GM12878 (cell line): Measurements from ENCODE around the gene ZFAND2B. TPM values are rescaled to one million over a fixed set of nuclear protein-coding genes. Genes with fewer than 3 reads are reported as not detected.

ENCODE experiments used
- ATAC-seq: fragments of 200-7000 bp; cut with Tn5 transposase; 3 replicates; pipeline ENCODE4 v1.9.1; 2020; ENCODE audit warnings: mild to moderate bottlenecking, moderate library complexity
- BruUV-seq: library from RNA; stranded (reverse); fragments of 400-500 nt; replicated peaks from 2 replicates; lab custom pipeline; 2021; lab: Mats Ljungman, UMichigan
- CTCF ChIA-PET: fragments of 300-600 bp; sonication (Branson Sonifier 250); formaldehyde crosslinking; extraction: SDS; loops from one replicate; lab custom pipeline; 2021; ENCODE audit warnings: inconsistent platforms; lab: Yijun Ruan, JAX
- POLR2A ChIA-PET: fragments of 350-600 bp; formaldehyde crosslinking; extraction: SDS; loops from one replicate; lab custom pipeline; 2021; ENCODE audit warnings: inconsistent platforms; lab: Charles Lee
- RAD21 ChIA-PET: fragments of 300-600 bp; sonication (Branson Sonifier 250); formaldehyde crosslinking; loops from one replicate; lab custom pipeline; 2023; ENCODE audit warnings: antibody characterized with exemption; ENCODE audit not compliant: unreplicated experiment; lab: Charles Lee
- SMC1A ChIA-PET: fragments of 300-600 bp; sonication (Branson Sonifier 250); formaldehyde crosslinking; loops from one replicate; lab custom pipeline; 2023; ENCODE audit not compliant: unreplicated experiment, uncharacterized antibody; lab: Charles Lee
- DNase-seq: peaks from one replicate; pipeline ENCODE4 v3.0.0-alpha.2; 2011; ENCODE audit warnings: low read depth, low spot score
- FAIRE-seq: peaks from 3 replicates; lab custom pipeline; 2011; peaks lifted over from hg19 to GRCh38; lab: Jason Lieb, UNC
- H2AFZ ChIP-seq: 2 replicates; pipeline ENCODE4 v1.6.0; 2011; ENCODE audit warnings: low read depth, low read length, control low read depth; ENCODE audit not compliant: control insufficient read depth
- H3K27ac ChIP-seq: 2 replicates; pipeline ENCODE4 v1.5.1; 2011; ENCODE audit warnings: control low read depth; ENCODE audit not compliant: control insufficient read depth, insufficient read depth
- H3K27me3 ChIP-seq, 2 experiments: replicated peaks in 1 of 2; 2 replicates each; pipeline versions ENCODE4 v1.6.0 to v1.6.1; 2011; ENCODE audit warnings: low read length in 1 of 2; ENCODE audit not compliant: control insufficient read depth in 2 of 2, insufficient read depth in 2 of 2
- H3K36me3 ChIP-seq, 2 experiments: 2 replicates each; pipeline ENCODE4 v1.5.1; 2011; ENCODE audit warnings: low read length in 1 of 2; ENCODE audit not compliant: control insufficient read depth in 2 of 2, insufficient read depth in 2 of 2
- H3K4me1 ChIP-seq: 2 replicates; pipeline ENCODE4 v1.6.1; 2011; ENCODE audit warnings: mild to moderate bottlenecking, low read length, moderate library complexity, mixed read lengths; ENCODE audit not compliant: control insufficient read depth, insufficient read depth
- H3K4me2 ChIP-seq: 2 replicates; pipeline ENCODE4 v1.6.0; 2011; ENCODE audit warnings: control low read depth; ENCODE audit not compliant: control insufficient read depth, insufficient read depth
- H3K4me3 ChIP-seq: fragments of 200-600 bp; sonication (generic); 2 replicates; pipeline ENCODE4 v1.5.1; 2016
- H3K79me2 ChIP-seq: 2 replicates; pipeline ENCODE4 v1.6.0; 2011; ENCODE audit warnings: low read length; ENCODE audit not compliant: control insufficient read depth, insufficient read depth
- H3K9ac ChIP-seq: 2 replicates; pipeline ENCODE4 v1.8.0; 2011; ENCODE audit warnings: low read length, control low read depth, mixed read lengths; ENCODE audit not compliant: control insufficient read depth, insufficient read depth
- H3K9me3 ChIP-seq: replicated peaks from 3 replicates; pipeline ENCODE4 v1.5.1; 2011; ENCODE audit warnings: mild to moderate bottlenecking, low read length; ENCODE audit not compliant: control insufficient read depth, insufficient read depth
- H4K20me1 ChIP-seq: 2 replicates; pipeline ENCODE4 v1.6.0; 2011; ENCODE audit not compliant: control insufficient read depth, insufficient read depth
- CHD2 ChIP-seq: IDR thresholded peaks from 2 replicates; pipeline ENCODE4 v1.6.1; 2011; ENCODE audit warnings: low read depth, low read length, improper control_type of control experiment, borderline replicate concordance
- CUX1 ChIP-seq: IDR thresholded peaks from 2 replicates; pipeline ENCODE4 v1.6.1; 2012; ENCODE audit warnings: improper control_type of control experiment, low read depth, low read length; ENCODE audit not compliant: insufficient replicate concordance
- HSF1 ChIP-seq: fragments of 150-350 bp; IDR thresholded peaks from 2 replicates; pipeline ENCODE4 v1.6.1; 2014; ENCODE audit warnings: mild to moderate bottlenecking, low read depth, low read length
- MEF2A ChIP-seq: IDR thresholded peaks from 2 replicates; pipeline ENCODE4 v1.6.1; 2011; ENCODE audit warnings: low read depth, mild to moderate bottlenecking, low read length, moderate library complexity; ENCODE audit not compliant: insufficient read depth
- MTA2 ChIP-seq: fragments of 450-650 bp; IDR thresholded peaks from 2 replicates; pipeline ENCODE4 v1.6.1; 2016; ENCODE audit warnings: low read depth, mild to moderate bottlenecking, moderate library complexity
- RELA ChIP-seq: fragments of 450-650 bp; IDR thresholded peaks from 2 replicates; pipeline ENCODE4 v1.8.0; 2014; ENCODE audit warnings: borderline replicate concordance; ENCODE audit not compliant: partially characterized antibody
- REST ChIP-seq: IDR thresholded peaks from 2 replicates; pipeline ENCODE4 v1.6.1; 2012; ENCODE audit warnings: mild to moderate bottlenecking, low read depth, low read length
- SUPT20H ChIP-seq: IDR thresholded peaks from 2 replicates; pipeline ENCODE4 v1.6.1; 2011; ENCODE audit warnings: low read depth, mild to moderate bottlenecking, low read length, moderate library complexity, borderline replicate concordance; ENCODE audit not compliant: control insufficient read depth
- WGBS: methylation state at CpG from one replicate; pipeline ENCODE4 v1.1.6; 2016; ENCODE audit warnings: low lambda C conversion rate; ENCODE audit not compliant: insufficient replicate concordance, insufficient coverage; ENCODE audit errors: missing lambda C conversion rate; 5-methylcytosine and 5-hydroxymethylcytosine counted together
- in situ Hi-C: fragments of 300-500 bp; cut with MboI; formaldehyde crosslinking; loops from 9 replicates; pipeline ENCODE4 v1.14.3; 2018; ENCODE audit warnings: mixed read lengths
- intact Hi-C: fragments of 100-400 bp; cut with micrococcal nuclease; formaldehyde crosslinking; loops from one replicate; pipeline ENCODE4 v1.14.2; 2022; ENCODE audit not compliant: unreplicated experiment
- polyA plus RNA-seq, 11 experiments: library from polyadenylated mRNA; depleted of rRNA in 4 of 11; unstranded in 6 of 11; stranded (reverse) in 5 of 11; fragments of >200 nt; fragmentation: Nextera tagmentation in 4 of 11; fragmentation: Illumina TruSeq in 1 of 11; extraction: Ambion mirVana in 4 of 11; extraction: Trizol in 1 of 11; gene quantifications; 1 replicate in 1 of 11; 2 replicates in 10 of 11; pipeline versions ENCODE4 v1.2.1 to v1.2.3, GENCODE V29; 2011 to 2016; ENCODE audit warnings: inconsistent platforms in 2 of 11, missing spikeins in 2 of 11, low read depth in 1 of 11
- total RNA-seq, 4 experiments: library from RNA; depleted of rRNA in 3 of 4; stranded (reverse); fragments of >200 nt in 3 of 4; fragmentation: Illumina TruSeq in 1 of 4; extraction: Trizol in 1 of 4; gene quantifications; 2 replicates each; pipeline versions ENCODE4 v1.2.1 to v1.2.3, GENCODE V29; 2013 to 2021

The ZFAND2B gene
- total and polyA plus RNA-seq, 10 of the 15 experiments (the other 5 are each of a cell fraction or from before 2014, with no cell fraction given) = 5.4 to 28.1 (median 22.4) TPM

GRCh38 chr2:219181531-219181930 is 25.1 kb upstream of the ZFAND2B start (continued):
- TF ChIP-seq SUPT20H (no peak), CHD2 (no peak)

- H3K27me3 ChIP-seq = no peaks in the 10 kb centered on the region
- ChIA-PET POLR2A (interaction anchor here (0.5 to 2.5 kb wide), 3 partner anchors 17 to 29 kb away, joined by 3 to 8 read pairs (median 4); partner anchors contain the start of gene ZFAND2B), RAD21 (interaction anchor here (1.1 kb wide), 1 partner anchor 23 kb away, joined by 3 read pairs; no protein-coding TSS in a partner anchor), CTCF (interaction anchor here (0.7 to 1.4 kb wide), 3 partner anchors 11 to 283 kb away, joined by 3 to 4 read pairs (median 3); no protein-coding TSS in a partner anchor), SMC1A (interaction anchor here (0.9 kb wide), 1 partner anchor 94 kb away, joined by 3 read pairs; no protein-coding TSS in a partner anchor)
- FAIRE-seq = no peak
- no peak overlapping the region for H3K4me2 ChIP-seq
- H3K4me3 ChIP-seq = no peak overlapping the region
- peaks cover 6 to 10% of the 10 kb centered on the region in 2 experiments; a peak in 3 of 4 replicates for H3K36me3 ChIP-seq
- no peaks in the 10 kb centered on the region for H3K9me3 ChIP-seq
- in situ Hi-C loops (no loop called here), intact Hi-C loops (no loop called here)
- 77% methylated on average over 8 of the region's 8 CpGs for WGBS
- H3K27ac ChIP-seq = no peak overlapping the region
- H2AFZ ChIP-seq = no peak overlapping the region
- no peak overlapping the region for H3K9ac ChIP-seq
- H3K4me1 ChIP-seq = peaks cover 10% of the 10 kb centered on the region
- ATAC-seq = no peak
- no TSS peak for BruUV-seq
- H3K79me2 ChIP-seq = peaks cover 17% of the 10 kb centered on the region
- H4K20me1 ChIP-seq = no peaks in the 10 kb centered on the region
- no peak for DNase-seq
- TF ChIP-seq HSF1 (no peak), REST (no peak), CUX1 (no peak), MEF2A (no peak), MTA2 (no peak), RELA (no peak)
These were observed 24.0 kb upstream of the ZFAND2B start for GRCh38 chr2:219182331-219183150.
